Neural progenitor cell (in vitro differentiated cells): ENCODE results near the gene FSTL4.

Experiments used
- EZH2 ChIP-seq: fragments of 200-600 bp; sonication (generic); IDR thresholded peaks from 2 replicates; pipeline ENCODE4 v1.6.1; 2017; ENCODE audit warnings: antibody characterized with exemption, mild to moderate bottlenecking, moderate library complexity
- TF ChIP-seq, protein P1 (sequence below): fragments of 200-600 bp; sonication (generic); IDR thresholded peaks from 2 replicates; pipeline ENCODE4 v1.5.1; 2017; ENCODE audit warnings: antibody characterized with exemption, mild to moderate bottlenecking

DNA sequence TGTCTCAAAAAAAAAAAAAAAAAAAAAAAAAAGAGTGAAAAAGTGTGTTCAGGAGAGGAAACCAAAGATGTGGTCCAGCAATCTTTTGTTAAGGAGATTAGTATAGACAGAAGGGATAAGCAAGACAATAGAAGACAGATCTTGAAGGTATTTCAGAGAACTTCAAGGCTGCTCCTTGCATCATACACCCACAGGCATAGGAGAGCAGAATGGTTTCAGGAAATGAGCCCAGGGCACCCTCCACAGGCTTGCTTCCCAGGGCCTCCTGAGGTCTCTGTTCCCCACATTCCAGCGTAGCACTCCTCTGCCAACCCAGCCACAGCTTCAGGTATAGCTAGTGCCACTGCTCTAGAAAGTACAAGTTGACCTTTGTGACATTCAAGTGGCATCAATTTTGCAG, 65.8 kb downstream of the FSTL4 start:
- TF ChIP-seq, protein P1, sequence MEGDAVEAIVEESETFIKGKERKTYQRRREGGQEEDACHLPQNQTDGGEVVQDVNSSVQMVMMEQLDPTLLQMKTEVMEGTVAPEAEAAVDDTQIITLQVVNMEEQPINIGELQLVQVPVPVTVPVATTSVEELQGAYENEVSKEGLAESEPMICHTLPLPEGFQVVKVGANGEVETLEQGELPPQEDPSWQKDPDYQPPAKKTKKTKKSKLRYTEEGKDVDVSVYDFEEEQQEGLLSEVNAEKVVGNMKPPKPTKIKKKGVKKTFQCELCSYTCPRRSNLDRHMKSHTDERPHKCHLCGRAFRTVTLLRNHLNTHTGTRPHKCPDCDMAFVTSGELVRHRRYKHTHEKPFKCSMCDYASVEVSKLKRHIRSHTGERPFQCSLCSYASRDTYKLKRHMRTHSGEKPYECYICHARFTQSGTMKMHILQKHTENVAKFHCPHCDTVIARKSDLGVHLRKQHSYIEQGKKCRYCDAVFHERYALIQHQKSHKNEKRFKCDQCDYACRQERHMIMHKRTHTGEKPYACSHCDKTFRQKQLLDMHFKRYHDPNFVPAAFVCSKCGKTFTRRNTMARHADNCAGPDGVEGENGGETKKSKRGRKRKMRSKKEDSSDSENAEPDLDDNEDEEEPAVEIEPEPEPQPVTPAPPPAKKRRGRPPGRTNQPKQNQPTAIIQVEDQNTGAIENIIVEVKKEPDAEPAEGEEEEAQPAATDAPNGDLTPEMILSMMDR: no peak
- TF ChIP-seq EZH2: no peak
